Measurements from ENCODE around the gene SORD.
"Not testable (repeated sequence)": the region's sequence is repeated elsewhere in the genome, so short reads cannot be mapped to it uniquely, and the experiment has no call there.

The SORD gene

DNA sequence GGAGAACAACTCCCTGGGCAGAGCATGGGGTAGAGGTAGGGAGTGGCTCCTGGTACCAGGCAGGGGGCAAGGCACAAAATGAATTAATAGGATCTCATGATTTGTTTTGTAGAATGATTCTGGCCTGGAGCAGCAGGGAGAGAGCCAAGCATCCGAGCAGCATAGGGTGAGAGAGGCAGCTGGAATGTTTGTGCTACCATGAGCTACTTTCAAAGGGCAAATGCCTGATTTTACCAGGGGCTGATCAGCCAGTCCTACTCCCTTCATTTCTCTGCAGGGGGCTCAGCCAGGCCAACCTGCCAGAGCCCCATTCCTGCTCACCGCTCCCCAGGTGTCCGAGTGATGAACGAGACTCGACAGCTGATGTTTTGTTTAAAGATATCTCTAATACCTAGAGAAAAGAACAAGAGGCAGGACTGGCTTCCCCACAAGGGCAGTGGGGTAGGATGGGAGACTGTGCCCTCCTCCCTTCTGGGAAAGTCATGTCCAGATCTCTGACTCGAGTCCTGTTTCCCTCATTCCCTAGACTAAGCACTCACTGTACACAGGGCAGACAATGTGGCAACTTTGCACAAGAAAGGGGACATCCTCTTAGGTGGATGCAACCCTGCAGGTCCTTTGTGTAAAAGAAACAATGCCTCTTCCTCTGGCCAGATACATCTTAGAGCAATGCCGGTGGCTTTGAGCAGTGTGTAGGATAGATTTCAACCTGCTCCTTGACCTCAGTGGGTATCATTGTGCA lies 78.1 kb downstream of the SORD start:
- no peak for DNase-seq

DNA sequence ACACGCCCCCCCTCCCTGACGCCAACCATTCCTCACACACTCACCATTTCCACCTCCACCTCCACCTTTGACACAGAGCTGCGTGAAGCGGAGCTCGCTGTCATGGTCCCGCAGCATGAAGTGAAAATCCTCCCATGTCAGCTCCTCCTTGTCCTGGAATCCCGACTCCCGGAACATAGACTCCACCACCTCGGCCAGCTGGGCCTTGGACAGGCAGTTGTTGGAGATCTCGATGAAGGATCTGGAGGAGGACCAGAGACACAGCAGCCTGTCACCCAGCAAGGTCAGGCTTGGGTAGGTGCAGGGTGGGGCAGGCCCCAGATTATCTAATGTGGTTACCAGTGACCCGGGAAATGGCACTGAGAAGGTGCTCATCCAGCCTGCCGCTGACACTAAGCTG lies 78.8 kb downstream of the SORD start:
- DNase-seq = no peak

DNA sequence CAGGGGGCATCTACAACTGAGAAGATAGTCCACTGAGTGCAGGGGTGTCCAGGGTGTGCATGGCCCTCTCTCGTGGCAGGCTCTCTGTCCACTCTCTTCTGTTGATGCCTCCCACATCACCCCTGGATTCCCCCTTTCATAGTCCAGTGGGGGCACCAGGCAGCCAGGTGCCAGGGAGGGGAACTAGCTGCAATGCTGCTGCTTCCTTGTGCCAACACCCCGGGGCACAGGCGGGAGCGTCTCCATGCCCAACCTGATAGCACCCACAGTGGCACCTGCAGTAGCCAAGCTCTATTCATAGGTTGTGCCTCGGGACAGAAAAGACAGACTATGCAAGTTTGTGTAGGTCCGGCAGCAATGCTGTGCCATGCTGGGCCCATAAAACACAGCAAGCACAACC lies 79.2 kb downstream of the SORD start:
- DNase-seq = no peak

DNA sequence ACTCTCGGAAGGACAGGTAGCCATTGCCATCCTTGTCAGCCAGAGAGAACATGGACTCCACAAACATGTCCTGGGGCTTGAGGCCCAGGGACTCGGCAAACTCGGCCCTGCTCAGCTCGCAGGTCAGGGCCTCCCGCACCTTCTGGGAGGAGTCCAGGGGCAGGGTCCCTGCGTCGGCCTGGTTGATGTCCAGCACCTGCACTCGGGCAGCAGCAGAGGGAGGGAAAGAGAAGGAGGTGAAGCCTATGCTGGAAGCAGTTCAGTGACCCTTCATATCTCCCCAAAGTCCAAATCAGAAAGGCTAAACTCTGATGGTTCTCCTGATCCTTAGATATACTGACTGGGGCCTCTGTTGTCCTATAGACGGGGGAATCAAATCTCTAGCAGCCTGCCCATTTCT lies 81.2 kb downstream of the SORD start:
- not testable (repeated sequence) for DNase-seq

DNA sequence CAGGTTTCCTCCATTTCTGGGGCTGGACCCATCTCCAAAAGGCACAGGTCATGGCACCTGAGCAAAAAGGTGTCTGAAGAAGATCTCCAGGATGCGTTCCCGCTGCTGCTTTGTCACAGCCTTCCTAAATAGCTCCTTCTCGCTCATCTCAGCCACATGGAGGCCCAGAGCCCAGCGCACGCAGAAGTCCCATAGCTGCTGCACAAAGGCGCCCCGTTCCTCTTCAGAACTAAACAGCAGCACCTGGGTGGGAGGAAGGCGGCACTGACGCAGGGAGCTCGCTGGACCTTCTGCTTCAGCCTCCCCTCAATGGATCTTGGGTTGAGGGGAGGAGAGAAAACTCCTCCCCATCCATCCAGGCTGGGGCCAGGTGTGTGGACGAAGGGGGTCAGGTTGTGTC lies 82.6 kb downstream of the SORD start:
- no peak for DNase-seq

DNA sequence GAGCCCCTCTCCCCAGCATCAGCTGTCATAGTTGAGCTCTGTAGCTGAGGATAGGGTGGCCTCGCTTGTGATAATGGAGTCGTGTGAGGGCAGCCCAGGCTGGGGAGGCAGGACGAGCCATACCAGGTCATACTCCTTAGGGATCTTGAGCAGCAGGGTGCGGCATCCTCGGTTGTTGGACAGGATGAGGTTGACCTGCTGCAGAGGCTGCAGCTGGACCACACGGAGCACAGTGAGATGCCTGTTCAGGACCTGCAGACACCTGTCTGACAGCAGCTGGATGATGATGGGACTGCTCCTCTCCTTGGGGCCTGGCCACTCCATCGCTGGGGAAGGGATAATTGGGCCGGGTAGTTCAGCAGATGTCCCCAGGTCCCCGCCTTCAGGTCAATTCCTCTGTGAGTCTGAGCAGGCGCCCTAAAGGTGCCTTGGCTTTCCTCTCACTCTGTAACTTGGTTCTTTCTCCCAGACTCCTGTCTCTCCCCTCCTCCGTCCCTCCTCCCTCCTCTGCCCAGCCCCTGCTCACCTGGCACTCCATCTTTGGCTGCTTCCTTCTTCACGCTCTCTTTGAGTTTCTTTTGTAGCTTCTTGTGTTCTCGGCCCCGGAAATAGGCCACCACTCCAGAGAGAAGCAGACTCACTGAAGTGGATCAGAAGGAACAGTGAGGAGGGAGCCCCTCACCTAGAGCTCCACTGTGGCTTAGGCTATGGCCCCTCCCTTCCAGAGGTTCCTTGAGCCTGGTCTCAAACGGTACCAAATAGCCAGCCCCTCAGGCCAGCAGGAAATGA lies 83.2 kb downstream of the SORD start:
- no peak for DNase-seq

DNA sequence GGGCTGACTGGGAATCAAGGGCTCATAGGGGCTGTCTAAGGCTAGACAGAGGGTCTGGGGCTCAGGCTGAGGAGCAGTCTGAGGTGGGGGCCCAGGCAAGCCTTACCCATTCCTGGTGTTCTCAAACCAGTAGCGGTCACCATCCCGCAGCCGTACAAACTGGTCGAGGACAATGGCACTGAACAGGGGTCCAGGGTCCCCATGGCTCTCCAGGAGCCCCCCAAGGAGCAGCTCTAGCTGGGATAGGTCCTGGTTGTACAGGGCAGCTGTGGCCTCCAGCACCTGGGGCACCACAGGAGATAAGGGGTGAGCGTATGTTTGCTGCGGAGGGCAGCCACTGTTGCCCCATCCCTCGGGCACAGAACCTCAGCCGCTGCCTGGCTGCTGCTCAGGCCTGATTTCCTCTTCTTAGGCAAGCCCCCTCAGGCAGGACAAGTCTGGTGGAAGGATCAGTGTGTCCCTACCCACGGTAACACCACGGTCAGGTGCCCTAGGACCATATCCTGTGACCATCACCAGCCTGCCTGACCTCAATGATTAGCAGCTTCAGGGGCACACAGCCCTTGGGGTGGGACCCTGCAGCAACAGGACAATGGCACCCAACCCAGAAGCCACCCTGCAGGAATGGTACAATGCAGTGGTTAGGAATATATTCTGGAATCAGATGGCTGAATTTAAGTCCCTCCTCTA lies 85.1 kb downstream of the SORD start:
- DNase-seq = no peak

DNA sequence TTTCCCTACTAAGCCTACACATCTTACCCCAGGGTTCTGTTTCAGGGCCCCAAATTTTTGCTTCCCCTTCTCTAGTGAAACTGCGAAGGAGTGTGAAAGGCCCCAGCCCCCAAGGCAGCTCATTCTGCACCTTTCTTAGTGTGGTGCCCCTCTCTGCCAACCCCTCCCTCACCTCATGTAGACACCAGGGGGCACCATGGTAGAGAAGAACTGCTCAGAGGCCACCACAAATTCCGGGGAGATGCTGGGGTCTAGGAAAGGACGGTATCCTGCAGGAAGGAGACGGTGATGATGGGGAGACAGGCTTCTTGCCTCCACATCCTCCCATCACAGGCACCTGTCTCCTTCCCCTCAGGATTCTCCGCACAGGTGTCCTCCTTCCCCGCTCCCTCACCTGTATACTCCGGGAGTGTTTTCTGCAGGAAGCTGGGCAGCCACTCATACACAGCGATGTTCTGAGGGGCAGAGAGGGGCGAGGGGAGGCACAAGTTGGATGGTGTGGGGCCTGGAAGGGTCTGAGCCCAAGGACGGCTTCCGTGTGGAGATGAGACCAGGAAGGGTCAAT lies 87.3 kb downstream of the SORD start:
- no peak for DNase-seq

DNA sequence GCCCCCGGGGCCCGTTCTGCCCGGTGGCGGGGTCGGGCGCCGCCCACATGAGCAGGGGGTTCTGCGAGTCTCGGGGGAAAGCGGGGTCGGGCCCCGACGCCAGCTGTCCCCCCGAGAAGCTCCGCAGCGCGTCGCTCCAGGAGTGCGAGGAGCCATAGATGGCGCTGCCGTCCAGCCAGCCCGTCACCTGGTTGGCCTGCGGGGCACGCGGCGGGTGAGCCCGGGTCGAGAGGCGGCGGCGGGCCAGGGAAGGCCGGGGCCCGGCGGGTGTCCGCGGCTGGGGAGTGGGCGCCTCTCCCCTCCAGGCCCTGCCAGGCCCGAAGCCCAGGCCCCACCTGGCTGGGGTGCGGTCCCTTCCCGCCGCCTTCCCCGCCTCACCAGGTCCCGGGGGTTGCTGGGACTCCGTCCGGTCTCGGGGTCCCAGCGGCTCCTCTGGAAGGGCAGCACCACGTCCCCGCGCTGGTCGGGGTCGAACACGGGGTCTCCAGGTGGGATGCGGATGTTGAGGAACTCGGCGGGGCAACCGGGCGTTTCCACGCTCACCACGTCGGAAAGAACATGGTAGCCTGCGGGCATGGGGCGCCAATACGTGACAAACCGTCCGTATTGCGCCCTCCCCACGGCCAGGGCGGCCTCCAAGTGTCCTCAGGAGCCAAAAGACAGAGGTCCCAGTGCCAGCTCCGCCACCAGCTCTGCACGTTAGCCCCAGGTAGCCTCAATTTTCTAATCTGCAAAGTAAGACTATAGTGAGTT lies 88.6 kb downstream of the SORD start:
- no peak for DNase-seq

DNA sequence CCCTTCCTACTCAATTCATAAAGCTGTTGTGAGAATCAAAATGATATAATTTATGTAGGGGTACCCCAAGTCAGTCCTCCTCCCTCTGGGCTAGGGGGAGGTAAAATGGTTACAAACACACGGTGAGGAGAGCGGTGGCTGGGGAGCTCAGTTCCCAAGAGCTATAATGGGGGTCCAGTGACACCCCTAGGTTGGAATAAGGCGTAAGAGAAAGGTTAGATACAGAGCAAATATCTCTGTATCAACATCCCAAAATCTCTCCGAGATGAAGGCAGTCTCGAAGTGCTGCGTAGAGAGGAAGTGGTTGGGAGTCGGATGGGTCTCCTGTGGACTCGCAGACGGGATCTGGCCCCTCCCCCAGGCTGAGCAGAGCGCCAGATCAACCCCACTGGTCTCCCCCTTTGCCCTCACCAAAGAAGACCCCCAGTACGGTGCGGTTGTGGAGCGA lies 89.2 kb downstream of the SORD start:
- DNase-seq = no peak

DNA sequence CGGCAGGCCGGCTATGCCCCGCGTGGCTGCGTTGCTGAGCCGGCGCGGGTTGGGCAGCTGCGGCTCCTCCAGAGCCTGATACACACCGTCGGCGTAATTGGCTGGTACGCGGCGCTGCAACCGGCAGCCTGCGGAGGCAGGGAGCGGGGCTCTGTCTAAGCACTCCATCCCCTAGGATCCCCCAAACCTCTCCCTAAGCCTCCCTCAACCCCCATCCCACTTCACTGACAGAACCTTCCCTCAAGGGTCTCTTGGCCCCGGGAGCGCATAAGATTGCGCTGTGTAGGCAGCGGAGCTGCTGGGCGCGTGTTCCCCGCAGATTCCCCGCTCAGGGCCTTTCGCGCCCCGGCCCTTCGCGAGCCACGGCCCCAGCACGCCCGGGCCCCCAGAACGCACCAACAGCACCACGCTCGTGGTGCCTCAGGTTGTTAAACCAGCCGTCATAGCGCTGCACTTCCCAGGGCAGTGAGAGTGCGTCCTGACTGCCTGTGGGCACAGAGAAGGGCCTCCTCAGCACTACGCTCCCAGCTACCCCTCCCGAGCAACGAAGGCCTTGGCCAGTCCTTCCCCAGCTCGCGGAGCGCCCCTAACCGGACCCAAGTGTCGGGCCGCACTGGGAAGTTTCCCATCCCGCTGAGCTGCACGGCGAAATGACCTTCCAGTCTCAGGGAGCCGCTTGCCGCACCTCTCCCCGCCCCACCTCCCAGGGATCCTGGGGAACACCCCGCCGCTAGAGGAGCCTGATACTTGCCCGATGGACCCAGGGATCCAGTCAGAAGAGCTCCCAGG lies 89.8 kb downstream of the SORD start:
- DNase-seq = no peak

DNA sequence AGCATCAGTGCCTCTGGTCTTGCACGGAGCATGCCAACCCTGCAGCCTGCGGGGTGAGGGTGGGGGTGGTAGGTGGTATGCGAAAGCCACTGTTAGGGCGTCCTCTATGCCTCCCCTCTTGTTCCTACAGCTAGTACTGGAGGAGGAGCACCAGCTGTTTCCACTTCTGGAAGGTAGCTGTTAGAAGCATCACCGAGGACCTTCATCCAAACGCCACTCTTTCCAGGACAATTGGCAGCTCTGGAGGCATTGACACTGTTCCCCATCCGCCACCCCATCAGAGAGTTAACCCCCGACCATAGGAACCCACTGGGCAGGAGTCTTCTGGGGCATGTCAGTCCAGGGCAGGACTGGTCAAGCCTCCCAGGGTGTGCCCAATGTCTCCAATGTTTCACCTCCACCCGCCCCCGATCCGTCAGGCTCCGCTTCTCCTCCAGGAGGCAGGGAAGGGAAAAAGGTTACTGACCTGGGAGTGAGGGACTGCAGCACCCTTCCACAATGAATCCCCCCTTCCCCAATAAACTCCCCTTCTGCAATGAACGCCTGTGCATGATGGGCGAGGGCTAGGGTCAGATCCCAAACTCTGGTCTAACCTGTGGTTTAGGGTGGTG lies 90.5 kb downstream of the SORD start:
- DNase-seq = no peak

DNA sequence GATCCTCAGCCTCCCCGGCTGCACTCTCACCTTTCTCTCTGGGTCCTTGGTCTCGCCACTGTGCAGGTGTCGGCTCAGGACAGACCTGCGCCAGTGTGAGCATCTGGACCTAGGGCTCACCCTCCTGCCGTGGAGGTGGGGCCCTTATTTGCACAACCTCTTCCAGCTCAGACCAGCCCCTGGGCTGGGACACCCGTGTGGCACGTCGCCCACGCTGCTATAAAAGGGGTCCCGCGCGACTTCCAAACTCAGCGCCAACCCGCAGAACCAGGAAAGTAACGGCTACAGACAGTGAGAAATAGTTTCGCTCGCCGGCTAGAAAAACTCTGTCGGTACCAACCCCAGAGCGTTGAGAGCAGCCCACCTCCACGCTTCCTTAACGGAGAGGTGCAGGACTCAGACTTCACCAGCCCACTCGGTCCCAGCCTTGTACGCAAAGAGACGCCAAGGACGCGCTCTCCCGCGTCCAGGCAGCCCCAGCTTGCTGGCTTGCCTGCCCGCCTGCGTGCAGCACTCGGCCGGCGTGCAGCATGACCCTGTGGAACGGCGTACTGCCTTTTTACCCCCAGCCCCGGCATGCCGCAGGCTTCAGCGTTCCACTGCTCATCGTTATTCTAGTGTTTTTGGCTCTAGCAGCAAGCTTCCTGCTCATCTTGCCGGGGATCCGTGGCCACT lies 91.2 kb downstream of the SORD start, which contains the start of the genes DUOX2 and DUOXA2:
TSS of gene DUOX2 (minus strand) at position 97 of the 675 bp plus-strand sequence. CDS start 761 bp downstream, outside the sequence.
TSS of gene DUOXA2 (plus strand) at position 251 of the 675 bp plus-strand sequence. CDS start at position 531, 280 bp downstream.
- no peak for DNase-seq

DNA sequence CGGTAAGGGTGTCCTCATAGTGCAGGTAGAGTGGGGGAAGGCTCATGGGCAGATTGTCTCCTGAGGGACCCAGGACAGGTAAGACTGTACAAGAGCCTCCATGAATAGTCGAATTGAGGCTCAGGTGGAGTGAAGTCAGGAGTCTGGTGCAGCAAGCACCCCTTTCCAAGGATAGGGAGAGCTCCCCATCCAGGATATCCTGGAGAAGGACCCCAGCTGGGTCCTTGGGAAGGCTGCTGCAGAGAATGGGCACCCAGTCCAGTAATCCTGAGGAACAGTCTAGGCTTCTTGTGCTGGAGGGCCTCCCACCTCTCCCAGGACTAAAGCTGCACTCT lies 91.7 kb downstream of the SORD start:
- DNase-seq = no peak

DNA sequence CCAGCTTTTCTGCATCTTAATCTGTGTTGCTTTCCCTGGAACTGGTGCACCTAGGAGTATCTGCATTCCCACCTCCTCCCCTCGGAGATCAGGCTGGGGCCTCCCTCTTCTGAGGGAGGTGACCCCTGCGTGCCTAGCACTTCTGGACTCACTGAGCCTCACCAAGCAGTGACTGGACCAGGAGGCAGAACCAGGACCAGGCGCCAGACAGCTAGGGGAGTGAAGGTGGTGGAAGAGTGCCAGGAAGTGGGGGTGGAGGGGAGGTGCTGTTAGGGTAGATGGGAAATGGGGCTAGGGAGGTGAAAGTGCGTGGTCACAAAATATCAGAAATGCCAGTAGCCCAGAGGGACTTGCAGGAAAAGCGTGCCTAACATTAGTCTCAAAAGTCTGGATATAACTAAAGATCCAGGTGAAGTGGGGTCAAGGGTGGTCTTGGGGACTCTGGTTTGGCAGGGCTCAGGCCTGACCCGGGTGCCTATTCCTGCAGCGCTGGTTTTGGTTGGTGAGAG lies 92.4 kb downstream of the SORD start:
- DNase-seq = no peak

DNA sequence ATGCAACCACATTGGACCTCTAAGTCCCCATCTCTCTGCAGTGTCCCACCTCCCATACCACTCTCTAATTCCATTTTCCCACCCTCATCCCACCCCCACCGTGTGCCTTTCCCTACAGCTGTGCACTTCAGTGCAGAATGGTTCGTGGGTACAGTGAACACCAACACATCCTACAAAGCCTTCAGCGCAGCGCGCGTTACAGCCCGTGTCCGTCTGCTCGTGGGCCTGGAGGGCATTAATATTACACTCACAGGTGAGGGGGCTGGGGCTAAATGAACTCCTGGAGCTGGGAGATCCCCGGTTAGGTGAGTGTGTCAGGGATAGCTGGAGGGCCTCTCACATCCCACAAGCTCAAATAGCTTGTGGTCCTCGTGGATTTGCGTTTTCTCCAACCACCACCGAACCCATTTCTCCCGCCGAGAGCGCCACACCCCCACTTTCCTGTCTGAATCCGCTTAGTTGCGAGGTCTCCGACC lies 93.0 kb downstream of the SORD start:
- no peak for DNase-seq

DNA sequence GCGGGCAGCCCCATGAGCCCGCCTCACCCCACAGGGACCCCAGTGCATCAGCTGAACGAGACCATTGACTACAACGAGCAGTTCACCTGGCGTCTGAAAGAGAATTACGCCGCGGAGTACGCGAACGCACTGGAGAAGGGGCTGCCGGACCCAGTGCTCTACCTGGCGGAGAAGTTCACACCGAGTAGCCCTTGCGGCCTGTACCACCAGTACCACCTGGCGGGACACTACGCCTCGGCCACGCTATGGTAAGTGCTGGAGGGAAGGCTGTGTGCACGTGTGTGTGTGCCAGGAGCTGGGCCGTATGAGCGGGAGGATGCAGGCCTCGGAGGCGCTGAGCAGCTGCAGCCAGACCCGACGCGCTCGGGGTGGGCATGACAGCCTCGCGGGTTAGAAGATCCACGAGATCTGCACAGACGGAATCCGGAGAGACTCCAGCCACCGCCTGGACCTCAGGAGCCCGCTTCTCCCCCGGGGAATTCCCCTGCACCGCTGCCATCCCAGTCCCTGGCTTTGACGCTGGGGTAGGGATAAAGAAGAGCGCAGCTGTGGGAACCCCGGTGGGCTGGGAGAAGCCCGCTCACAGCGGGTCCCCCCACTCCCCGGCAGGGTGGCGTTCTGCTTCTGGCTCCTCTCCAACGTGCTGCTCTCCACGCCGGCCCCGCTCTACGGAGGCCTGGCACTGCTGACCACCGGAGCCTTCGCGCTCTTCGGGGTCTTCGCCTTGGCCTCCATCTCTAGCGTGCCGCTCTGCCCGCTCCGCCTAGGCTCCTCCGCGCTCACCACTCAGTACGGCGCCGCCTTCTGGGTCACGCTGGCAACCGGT lies 93.7 kb downstream of the SORD start:
- no peak for DNase-seq

DNA sequence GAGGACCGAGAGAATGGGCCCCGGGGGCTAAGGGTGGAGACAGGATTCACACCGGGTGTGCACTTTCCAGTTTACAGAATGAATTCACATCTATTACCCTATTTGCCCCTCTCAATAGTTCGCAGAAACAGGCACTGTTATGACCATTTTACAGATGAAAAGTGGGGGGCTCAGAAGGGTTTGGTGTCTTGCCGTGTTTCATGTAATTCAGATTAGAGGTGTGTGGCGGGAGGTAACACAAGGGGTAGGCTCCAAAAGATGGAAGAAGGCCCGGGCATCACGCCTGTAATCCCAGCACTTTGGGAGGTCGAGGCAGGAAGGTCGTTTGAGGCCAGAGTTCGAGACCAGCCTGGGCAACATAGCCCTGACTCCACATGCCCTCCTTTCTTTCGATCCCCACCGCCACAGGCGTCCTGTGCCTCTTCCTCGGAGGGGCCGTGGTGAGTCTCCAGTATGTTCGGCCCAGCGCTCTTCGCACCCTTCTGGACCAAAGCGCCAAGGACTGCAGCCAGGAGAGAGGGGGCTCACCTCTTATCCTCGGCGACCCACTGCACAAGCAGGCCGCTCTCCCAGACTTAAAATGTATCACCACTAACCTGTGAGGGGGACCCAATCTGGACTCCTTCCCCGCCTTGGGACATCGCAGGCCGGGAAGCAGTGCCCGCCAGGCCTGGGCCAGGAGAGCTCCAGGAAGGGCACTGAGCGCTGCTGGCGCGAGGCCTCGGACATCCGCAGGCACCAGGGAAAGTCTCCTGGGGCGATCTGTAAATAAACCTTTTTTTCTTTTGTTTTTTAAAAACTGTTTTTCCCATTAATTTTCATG lies 94.5 kb downstream of the SORD start:
- no peak for DNase-seq

Measured in RPMI8226 (cell line).